HG03520 (cell line): ENCODE results near the gene OR11A1.

ENCODE experiments used
- ATAC-seq: cut with Tn5 transposase; IDR thresholded peaks from one replicate; pipeline ENCODE4 v1.9.1; 2021; ENCODE audit warnings: mild to moderate bottlenecking, moderate library complexity; ENCODE audit not compliant: unreplicated experiment

The OR11A1 gene, protein sequence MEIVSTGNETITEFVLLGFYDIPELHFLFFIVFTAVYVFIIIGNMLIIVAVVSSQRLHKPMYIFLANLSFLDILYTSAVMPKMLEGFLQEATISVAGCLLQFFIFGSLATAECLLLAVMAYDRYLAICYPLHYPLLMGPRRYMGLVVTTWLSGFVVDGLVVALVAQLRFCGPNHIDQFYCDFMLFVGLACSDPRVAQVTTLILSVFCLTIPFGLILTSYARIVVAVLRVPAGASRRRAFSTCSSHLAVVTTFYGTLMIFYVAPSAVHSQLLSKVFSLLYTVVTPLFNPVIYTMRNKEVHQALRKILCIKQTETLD

DNA sequence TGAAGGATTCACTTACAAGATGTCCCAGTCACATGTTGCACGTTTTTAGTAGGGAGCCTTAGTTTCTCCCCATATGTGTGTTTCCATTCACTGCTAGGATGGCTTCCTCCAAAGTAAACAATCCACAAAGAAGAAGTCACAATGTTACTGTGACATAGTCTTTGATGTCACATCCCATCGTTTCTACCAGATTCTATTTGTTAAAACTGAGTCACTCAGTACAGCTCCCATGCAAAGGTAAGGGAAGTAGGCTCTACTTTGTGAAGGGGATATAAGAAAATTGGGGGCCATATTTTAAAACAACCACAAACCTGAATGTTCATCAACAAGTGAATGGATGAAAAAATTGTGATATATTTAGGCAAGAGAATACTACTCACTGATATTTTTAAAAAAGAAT, at the start of gene OR11A1, which contains the start of gene OR2H1:
Gene OR11A1, minus strand, starts transcription at position 101 of the 400 bp plus-strand sequence. CDS start 29,430 bp downstream, outside the sequence.
Gene OR2H1, plus strand, starts transcription at position 185 of the 400 bp plus-strand sequence. CDS start 4,615 bp downstream, outside the sequence.
- ATAC-seq, result no peak

DNA sequence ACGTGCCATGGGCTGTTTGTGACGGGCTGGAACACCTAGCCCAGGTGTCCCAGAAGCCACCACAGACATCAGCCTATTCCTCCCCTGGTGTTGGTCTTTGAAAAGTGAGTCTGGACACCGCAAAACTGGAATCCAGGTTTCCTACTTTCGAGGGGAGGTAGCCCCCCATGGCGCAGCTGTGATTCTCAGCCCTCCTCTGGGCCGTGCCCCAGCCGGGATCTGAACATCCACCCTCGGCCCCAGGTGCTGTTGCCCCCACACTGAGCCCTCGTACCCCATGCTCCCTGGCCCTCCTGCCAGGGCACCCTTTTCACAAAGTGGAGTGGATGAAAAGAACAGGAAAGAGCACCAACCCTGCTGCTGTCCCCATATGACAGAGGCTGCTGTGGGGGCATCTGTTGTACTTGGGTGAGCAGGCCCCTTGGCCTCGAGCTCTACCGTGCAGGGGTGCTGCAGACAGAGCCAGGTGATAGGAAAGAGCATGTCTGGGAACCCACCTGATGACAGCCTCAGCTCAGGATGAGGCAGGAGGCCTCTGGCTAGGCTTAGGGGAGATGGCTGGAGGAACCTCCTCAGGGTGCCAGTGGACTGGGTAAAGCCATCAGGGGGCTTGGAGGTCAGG, 49.7 kb upstream of the OR11A1 start:
- no peak for ATAC-seq

DNA sequence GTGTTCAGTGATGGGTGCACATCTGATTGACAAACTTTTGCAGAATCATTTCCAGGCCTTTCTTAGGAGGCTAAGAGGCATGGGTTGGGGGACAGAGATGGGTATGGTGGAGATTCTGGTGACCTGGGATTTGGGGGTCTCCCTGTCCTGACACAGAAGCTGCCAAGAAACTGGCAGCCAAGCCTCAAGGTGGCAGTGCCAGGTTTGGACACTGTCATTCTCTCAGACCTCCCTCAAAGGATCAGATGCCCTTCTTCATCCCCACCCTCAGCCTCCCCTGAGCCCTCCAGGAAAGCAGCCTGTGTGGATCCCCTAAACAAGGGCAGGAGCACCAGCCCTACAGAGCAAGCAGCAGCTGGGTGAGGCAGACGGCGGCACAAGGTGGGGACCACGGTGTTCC, 48.9 kb upstream of the OR11A1 start:
- no peak for ATAC-seq

DNA sequence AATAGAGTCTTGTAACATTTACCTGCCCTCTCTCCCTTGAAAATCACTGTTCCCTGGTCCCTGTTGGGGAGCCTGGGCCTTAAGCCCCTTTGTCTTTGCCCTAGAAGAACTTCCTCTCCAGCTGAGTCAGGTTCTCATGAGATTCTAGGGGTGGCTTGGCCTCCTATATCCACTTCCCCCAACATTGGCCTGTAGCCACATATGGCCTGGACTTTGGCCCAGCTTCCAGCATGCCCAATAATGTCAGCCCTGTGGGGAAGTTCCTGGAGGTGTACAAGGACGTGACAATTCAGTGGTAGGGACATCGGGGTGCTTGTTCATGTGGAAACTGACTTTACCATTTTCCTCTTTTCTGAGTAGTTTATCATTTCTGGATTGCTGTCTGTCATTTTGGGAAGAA, 48.1 kb upstream of the OR11A1 start:
- ATAC-seq, result no peak

DNA sequence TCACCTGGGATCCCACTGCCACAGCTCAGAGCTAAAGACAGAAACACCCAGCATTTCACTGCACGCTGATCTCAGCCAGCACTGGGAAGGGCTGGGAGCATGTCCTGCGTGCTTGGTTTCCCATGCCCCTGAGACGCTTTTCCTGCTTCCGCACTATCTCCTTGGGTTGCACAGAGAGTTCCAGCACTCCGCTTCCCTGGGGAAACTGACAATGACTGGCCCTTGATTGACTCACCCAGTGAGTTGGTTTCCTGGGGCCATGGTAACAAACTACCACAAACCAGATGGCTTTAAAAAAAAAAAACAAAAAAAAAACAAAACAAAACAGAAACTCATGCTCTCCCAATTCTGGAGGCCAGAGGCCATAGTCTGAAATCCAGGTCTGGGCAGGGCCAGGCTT, 45.7 kb upstream of the OR11A1 start:
- ATAC-seq, result no peak

DNA sequence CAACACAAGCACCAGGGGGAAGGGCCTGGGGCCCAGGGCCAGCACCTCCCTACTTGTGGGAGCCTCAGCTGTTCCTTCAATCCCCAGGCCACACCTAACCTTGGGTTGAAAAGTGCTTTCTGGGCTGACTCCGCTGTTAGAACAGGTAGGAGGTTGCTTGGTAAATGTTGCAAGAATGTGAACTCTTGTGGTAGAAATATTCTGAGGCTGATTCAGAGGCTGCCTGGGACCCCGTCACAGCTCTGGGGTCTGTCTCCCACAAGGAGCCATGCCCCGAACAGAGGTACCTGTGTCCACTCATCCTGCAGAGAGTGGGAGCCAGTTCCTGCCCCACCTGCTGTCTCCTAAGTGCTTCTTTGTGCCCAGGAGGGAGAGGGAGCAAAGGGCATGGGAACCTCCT, 45.3 kb upstream of the OR11A1 start:
- no peak for ATAC-seq

DNA sequence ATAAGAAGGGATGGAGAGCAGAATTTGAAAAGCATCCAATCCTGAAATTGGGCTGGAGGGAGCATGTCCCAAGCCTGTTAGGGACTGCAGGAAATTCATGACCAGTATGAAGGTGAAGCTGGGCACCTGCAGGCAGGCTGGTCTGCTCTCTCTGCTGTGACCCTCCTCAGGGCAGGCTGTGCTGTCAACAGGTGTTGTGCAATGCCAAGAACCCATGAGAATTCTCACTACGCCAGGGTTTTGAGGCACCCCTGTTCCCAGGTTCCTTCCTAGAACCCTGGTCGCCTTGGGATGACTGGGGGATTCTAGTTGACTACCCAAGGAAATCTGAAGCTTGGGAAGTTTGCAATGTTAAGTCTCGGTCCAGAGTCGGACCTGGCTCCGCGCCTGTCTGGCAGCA, 44.2 kb upstream of the OR11A1 start:
- no peak for ATAC-seq

DNA sequence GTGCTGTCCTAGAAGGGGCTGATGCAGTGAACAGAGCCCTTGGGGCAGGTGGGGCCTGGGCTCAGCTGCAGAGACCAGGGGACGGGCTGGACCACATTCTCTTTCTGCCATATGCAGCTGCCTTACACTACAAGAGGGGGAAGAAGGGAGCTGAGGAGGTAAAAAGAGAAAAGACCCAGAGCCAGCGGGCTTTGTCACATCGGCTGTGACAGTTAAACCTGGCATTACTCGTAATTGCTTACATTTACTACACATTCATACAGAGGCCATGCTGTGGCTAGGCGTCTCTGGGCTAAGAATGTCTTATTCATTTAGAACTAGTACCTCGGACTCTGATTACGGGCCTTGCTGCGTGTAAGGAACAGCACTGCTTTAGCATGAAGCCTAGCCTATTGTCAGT, 43.7 kb upstream of the OR11A1 start:
- ATAC-seq, result no peak

DNA sequence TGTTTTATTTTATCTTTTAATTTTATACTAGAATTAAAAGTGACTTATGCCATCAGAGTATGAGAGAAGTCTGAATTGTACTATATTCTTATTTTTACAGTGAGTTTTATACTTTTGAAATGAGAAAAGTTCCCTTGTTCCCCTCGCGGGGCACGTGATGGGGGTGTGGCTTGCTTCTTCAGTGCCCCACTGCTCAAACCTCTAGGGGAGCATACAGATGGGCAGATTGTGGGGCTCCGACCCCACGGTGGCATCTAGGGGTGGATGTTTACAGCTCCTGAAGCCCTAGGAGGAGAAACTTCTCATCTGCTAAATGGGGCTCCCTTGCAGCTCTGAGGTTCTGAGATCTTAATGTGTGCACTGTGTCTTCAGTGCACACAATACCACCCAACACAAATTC, 42.8 kb upstream of the OR11A1 start:
- no peak for ATAC-seq

DNA sequence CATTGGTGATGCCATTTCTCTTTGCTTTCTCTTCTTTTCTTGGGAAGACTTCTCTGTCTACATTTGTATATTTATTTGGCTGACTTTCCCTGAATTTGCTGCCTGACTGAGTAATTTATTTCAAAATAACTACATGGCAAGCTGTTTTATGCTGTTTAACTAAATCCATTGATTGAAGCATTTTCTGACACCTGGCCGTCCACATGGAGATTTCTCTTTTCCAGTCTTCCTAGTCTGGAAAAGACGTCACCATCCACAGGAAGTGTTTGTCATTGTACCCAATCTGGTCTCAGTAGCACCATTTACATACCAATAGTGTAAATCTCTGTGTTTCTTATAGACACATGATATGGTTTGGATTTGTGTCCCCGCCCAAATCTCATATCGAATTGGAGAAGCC, 40.1 kb upstream of the OR11A1 start:
- no peak for ATAC-seq

DNA sequence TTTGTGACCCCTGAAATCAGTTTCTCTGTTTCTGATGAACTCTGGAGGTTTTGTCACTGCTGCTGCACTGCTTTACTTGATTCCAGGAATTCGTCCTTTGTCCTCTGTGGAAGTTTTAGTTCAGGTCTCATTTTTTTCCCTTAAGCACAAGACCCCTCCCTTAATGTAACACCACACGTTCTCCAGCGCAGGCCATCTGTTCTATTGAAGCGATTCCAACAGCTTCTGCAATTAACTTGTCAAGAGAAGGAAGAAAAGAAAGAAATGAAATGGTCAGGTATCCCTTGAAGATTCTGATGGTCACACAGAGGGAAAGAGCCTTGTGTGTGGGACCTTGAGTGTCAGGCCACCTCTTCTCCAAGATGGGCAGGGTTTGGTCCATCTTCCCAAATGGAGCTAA, 38.7 kb upstream of the OR11A1 start:
- ATAC-seq, result no peak

DNA sequence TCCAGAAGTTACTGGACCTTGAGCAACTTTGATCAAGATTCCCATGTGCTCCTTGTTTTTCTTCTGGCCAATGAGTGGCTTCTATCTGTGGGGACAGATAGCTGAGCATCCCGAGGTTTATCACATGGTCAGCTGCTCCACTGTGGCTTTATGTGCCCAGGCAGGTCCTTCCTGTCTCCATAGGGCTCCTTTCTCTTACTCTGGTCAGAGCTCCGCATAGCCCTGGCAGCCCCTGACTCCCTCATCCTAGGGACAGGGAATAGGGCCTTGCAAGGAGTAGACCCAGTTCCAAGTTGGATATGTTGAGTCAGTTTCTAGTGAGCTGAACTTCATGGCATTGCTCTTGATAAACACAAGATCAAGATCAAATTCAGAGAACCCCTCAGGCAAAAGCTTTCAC, 37.3 kb upstream of the OR11A1 start:
- ATAC-seq, result no peak

DNA sequence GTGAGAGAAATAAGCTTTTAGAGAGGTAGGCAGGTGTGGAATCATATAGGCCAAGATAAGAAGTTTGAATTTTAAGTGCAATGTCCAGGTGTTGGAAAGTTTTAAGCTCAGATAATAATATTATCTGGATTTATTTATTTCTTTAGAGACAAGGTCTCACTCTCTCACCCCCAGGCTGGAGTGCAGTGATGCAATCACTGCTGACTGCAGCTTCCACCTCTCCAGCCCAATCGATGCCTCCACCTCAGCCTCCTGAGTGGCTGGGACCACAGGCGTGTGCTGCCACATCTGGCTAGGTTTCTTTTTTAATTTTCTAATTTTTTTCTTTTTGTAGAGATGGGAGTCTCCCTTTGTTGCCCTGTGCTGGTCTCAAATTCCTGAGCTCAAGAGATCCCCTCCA, 36.4 kb upstream of the OR11A1 start:
- ATAC-seq, result no peak

DNA sequence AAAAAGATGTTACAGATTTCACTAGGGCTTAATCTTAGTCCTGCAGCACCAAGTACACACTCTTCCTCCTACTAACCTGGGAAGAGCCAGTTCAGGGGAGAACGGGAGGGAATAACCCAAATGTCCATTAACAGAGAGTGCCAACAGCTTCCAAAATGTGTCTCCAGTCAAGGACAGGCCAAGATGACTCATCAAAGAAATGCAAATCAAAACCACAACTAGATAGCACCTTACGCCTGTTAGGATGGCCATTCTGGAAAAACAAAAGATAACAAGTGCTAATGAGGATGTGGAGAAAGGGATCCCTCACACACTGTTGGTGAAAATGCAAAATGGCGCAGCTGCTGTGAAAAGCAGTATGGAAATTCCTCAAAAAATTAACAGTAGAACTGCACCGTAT, 34.7 kb upstream of the OR11A1 start:
- ATAC-seq, result no peak

DNA sequence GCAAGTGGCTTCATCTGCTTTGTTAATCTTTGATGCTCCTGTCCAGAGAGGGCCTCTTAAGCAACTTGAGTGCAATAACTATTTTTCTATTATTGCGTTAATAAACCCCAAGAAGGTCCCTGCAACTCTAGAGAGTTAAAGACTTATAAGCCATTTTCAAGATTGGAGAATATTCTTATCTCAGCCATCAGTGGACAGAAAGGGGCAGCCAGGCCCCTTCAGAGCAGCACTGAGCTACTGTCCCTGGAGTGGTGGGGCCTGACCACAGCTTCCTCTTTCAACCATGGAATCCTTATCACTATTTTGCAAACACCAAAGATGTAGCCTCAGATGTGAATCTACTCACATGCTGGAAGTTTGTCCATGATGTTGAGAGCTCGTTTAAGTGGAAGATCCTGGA, 33.7 kb upstream of the OR11A1 start:
- no peak for ATAC-seq

DNA sequence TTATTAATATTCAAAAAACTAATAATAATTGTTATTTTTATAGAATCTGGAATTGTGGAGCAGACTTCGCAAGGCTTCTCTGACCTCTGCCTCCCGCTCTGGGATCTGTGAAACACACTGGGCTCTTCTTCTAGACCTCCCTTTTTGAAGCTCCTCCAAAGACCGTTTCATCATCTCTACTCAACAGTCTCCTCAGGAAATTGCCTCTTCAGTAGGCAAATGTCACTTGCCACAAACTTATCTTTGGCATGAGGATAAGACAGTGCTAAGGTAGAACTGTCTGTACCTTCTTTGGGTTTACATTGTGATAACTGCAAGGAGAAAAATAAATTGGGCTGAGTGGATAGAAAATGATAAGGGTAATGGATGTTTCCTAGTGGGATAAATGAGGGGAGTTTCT, 33.2 kb upstream of the OR11A1 start:
- no peak for ATAC-seq

DNA sequence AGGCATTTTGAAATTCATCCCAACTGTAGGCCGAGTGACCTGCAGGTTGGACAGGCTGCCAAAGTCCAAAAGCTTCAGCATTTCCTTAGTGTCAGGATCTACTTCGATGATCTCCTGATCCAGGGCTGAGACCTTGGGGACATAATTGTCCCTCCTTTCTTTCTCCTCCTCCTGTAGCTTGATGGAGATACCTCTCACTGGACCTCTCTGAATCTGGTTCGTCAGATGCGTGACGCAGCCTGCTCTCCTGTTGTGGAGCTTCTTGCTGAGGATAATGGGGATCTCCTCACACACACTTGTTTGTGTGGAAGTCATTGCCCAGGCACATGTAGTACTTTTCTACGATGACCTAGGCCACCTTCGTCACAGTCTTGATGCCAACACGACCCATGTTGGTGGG, 32.4 kb upstream of the OR11A1 start:
- ATAC-seq, result no peak

DNA sequence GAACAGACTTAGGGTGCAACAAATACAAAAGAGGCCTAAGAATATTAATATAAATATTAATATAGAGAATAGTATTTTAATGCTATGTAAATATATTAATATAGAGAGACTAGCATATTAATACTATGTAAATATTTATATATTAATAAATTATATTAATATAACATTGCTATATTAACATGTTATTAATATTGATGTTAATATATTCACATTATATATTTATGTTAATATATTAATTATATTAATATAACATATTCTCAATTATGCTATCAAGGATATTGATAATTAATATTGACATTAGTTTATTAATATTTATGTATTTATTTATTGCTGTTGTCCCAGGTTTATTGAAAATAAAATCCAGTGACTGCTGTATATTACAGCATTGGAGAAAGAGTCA, 32.0 kb upstream of the OR11A1 start:
- ATAC-seq, result no peak

DNA sequence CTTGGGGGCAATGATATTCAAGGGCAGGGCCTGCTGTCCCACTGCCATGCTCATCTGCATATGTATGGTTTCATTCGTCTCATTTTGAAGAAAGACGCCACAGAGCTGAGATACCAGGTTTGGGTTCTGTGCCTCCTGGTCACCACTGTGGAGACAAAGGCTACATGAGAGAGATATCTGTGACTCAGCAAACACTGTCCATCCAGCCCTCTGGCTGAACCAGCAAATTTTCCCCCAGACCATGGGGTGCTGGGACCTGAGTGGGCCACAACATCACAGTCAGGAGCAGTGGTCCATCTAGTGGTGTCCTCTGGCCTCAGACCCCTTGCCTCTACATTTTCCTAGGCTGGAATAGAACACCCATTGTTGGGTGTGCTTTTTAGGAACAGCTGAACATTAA, 30.8 kb upstream of the OR11A1 start, which contains the start of gene MAS1L:
Gene MAS1L, minus strand, starts transcription at position 297 of the 400 bp plus-strand sequence. Its CDS starts 54 bp downstream, at position 243.
- ATAC-seq, result no peak

DNA sequence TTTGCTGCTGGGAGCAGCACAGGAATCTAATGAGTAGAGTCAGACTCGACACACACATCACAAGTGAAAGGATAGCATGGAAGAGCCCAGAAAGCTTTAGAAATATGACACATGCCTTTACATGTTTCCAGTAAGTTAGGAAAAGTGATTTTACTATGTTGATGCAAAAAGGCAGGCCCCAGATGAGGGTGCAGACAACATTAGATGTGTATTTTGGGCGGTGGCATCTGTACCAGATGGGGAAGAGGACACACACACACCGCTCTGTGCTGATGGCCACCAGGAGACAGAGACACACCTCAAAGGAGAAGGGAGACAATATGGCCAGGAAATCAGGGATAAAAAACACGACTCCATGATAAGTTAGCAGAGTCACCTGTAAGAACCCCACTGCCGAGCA, 30.3 kb upstream of the OR11A1 start:
- ATAC-seq, result no peak

DNA sequence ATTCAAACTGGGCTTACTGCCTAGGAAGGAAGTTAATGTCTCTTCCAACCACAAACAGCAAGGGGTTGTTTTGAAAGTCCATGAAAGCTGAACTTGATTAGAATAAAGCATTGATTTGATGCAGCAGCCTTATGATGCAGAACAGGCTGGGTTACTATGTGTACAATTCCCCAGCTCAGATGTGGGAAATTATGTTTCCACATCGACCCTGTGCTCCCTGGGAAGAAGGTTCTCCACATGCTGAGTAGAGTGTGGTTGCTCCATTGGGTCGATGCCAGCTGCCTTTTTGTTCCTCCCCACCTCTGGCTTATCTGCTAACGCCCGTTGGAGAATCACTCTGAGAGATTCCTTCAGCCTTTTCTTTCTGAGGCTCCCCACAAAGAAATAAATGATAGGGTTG, 29.7 kb upstream of the OR11A1 start:
- ATAC-seq, result no peak

DNA sequence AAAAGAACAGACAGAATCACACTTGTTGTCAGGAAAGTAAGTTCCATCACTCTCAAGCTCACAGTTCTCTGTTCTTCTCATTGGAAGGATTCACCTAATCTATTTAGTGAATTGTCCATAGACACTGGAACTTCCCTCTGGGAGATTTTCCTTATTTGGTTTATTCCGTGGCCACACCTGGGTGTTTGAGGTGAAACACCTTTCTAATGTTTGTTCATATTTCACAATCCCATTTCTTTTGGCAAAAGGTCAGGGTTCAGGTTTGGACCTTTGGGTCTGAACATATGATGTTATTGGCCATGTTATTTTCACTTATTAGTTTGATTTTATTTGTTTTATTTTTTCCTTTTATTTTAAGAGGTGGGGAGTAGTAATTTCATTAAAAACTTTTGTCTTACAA, 26.9 kb upstream of the OR11A1 start:
- ATAC-seq, result no peak

DNA sequence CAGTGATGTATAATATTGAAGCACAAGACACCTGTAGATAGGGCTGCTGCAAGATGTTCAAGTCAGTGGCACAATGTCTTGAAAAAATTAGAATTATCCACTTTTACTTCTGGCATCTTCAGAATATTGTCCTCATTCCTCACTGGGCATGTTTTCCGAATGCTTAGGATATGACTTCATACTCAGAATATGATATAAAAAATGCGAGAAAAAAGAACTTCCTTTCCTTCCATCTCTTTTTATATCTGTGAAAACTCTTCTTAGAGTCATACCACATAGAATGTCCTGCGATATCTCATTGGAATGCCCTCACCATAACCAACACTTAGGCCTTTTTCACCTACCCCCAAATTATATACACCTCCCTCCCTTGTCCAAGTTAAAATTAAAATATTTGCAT, 26.3 kb upstream of the OR11A1 start:
- no peak for ATAC-seq
